Liver (tissue), 9 donors: Measurements from ENCODE around the gene DVL1. TPM values are rescaled to one million over a fixed set of nuclear protein-coding genes. Genes with fewer than 3 reads are reported as not detected.

Experiments used
- DNase-seq: peaks from one replicate; pipeline ENCODE4 v3.0.0-alpha.2; 2017; ENCODE audit warnings: low spot score
- H3K27ac ChIP-seq, 2 donors: one replicate each; pipeline ENCODE4 v1.7.0; 2013; ENCODE audit warnings: inconsistent platforms in 2 of 2, low read length in 2 of 2, control low read depth in 1 of 2, low read depth in 1 of 2, mild to moderate bottlenecking in 1 of 2
- H3K27me3 ChIP-seq, 4 donors: one replicate each; pipeline versions ENCODE4 v1.6.1 to v1.7.0; 2013; ENCODE audit warnings: low read length in 3 of 4, inconsistent platforms in 1 of 4, mild to moderate bottlenecking in 1 of 4, moderate library complexity in 1 of 4; ENCODE audit not compliant: control insufficient read depth in 4 of 4, insufficient read depth in 4 of 4
- H3K36me3 ChIP-seq, 4 donors: one replicate each; pipeline versions ENCODE4 v1.6.1 to v1.7.0; 2013; ENCODE audit warnings: low read length in 3 of 4, mild to moderate bottlenecking in 3 of 4, low read depth in 1 of 4, moderate library complexity in 1 of 4; ENCODE audit not compliant: control insufficient read depth in 4 of 4, insufficient read depth in 3 of 4
- H3K4me1 ChIP-seq, 4 donors: one replicate each; pipeline versions ENCODE4 v1.6.1 to v1.7.0; 2013; ENCODE audit warnings: low read length in 3 of 4, mild to moderate bottlenecking in 3 of 4, moderate library complexity in 1 of 4; ENCODE audit not compliant: control insufficient read depth in 4 of 4, insufficient read depth in 4 of 4
- H3K4me3 ChIP-seq, 3 donors: one replicate each; pipeline versions ENCODE4 v1.6.1 to v1.7.0; 2013; ENCODE audit warnings: low read length in 3 of 3, control low read depth in 1 of 3, low read depth in 1 of 3, mild to moderate bottlenecking in 1 of 3
- H3K9ac ChIP-seq, 2 donors: one replicate each; pipeline ENCODE4 v1.7.0; 2013; ENCODE audit warnings: low read length in 2 of 2, mild to moderate bottlenecking in 2 of 2, moderate library complexity in 2 of 2, control low read depth in 1 of 2, low read depth in 1 of 2
- H3K9me3 ChIP-seq, 4 donors: one replicate each; pipeline versions ENCODE4 v1.6.1 to v1.7.0; 2013; ENCODE audit warnings: low read length in 3 of 4; ENCODE audit not compliant: control insufficient read depth in 4 of 4
- HNF4A ChIP-seq, 2 donors: conservative IDR thresholded peaks; 2 replicates each; pipeline ENCODE4 v1.6.1; 2016; ENCODE audit warnings: antibody characterized with exemption in 2 of 2, mild to moderate bottlenecking in 2 of 2
- JUND ChIP-seq, 2 donors: IDR thresholded peaks; 2 replicates each; pipeline ENCODE4 v1.6.1; 2016; ENCODE audit warnings: antibody characterized with exemption in 2 of 2
- NR2F2 ChIP-seq: IDR thresholded peaks from 2 replicates; pipeline ENCODE4 v1.6.1; 2016; ENCODE audit warnings: antibody characterized with exemption
- RAD21 ChIP-seq, 2 donors: IDR thresholded peaks; 2 replicates each; pipeline ENCODE4 v1.6.1; 2016; ENCODE audit warnings: antibody characterized with exemption in 2 of 2, mild to moderate bottlenecking in 2 of 2
- RXRA ChIP-seq, 2 donors: IDR thresholded peaks; 2 replicates each; pipeline ENCODE4 v1.6.1; 2017 to 2018; ENCODE audit warnings: antibody characterized with exemption in 2 of 2, mild to moderate bottlenecking in 1 of 2
- SP1 ChIP-seq: IDR thresholded peaks from 2 replicates; pipeline ENCODE4 v1.6.1; 2018; ENCODE audit warnings: antibody characterized with exemption, mild to moderate bottlenecking
- TAF1 ChIP-seq: conservative IDR thresholded peaks from 2 replicates; pipeline ENCODE4 v1.6.1; 2016; ENCODE audit warnings: antibody characterized with exemption, mild to moderate bottlenecking
- YY1 ChIP-seq: IDR thresholded peaks from 2 replicates; pipeline ENCODE4 v1.6.1; 2016; ENCODE audit warnings: antibody characterized with exemption, mild to moderate bottlenecking
- WGBS: extraction: QIAGEN DNeasy Blood & Tissue Kit; methylation state at CpG from one replicate; pipeline ENCODE4 v1.1.7; 2013; 5-methylcytosine and 5-hydroxymethylcytosine counted together
- polyA plus RNA-seq, 2 donors: library from polyadenylated mRNA; stranded (reverse) in 1 of 2; unstranded in 1 of 2; fragments of 200-250 nt in 1 of 2; fragments of >200 nt in 1 of 2; fragmentation: Nextera tagmentation in 1 of 2; extraction: Ambion mirVana in 1 of 2; gene quantifications; one replicate each; pipeline versions ENCODE4 v1.2.1 to v1.2.3, GENCODE V29; 2013 to 2015
- total RNA-seq, 2 donors: library from RNA; depleted of rRNA; stranded (reverse); fragments of >200 nt; gene quantifications; one replicate each; pipeline ENCODE4 v1.2.3, GENCODE V29; 2014
- TF ChIP-seq, protein P1 (sequence below): IDR thresholded peaks from 2 replicates; pipeline ENCODE4 v1.6.1; 2016; ENCODE audit warnings: antibody characterized with exemption
- TF ChIP-seq, protein P2 (sequence below): IDR thresholded peaks from 2 replicates; pipeline ENCODE4 v1.6.1; 2016; ENCODE audit warnings: antibody characterized with exemption, mild to moderate bottlenecking
- TF ChIP-seq, protein P3 (sequence below): IDR thresholded peaks from 2 replicates; pipeline ENCODE4 v1.6.1; 2016; ENCODE audit warnings: antibody characterized with exemption
- donor health status: healthy.
- donor health status: healthy.
- donor health status: healthy.
- donor health status: healthy.
- donor health status: healthy.

Gene DVL1
- total and polyA plus RNA-seq, 4 donors = 5.7 to 41.2 (median 24.8) TPM

- Histone ChIP-seq H3K9me3 (no peaks in the 10 kb centered on the region), H3K4me3 (no peak overlapping the region), H3K27me3 (no peaks in the 10 kb centered on the region), H3K9ac (no peak overlapping the region), H3K27ac (no peak overlapping the region), H3K4me1 (peaks cover 0 to 11% (median 7%) of the 10 kb centered on the region in 4 donors), H3K36me3 (peaks cover 0 to 31% (median 15%) of the 10 kb centered on the region in 4 donors)
- TF ChIP-seq, protein P1, sequence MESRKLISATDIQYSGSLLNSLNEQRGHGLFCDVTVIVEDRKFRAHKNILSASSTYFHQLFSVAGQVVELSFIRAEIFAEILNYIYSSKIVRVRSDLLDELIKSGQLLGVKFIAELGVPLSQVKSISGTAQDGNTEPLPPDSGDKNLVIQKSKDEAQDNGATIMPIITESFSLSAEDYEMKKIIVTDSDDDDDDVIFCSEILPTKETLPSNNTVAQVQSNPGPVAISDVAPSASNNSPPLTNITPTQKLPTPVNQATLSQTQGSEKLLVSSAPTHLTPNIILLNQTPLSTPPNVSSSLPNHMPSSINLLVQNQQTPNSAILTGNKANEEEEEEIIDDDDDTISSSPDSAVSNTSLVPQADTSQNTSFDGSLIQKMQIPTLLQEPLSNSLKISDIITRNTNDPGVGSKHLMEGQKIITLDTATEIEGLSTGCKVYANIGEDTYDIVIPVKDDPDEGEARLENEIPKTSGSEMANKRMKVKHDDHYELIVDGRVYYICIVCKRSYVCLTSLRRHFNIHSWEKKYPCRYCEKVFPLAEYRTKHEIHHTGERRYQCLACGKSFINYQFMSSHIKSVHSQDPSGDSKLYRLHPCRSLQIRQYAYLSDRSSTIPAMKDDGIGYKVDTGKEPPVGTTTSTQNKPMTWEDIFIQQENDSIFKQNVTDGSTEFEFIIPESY = no peak
- TF ChIP-seq SP1 (no peak), NR2F2 (no peak), HNF4A (conservative IDR thresholded peaks at IDR 0.05) (no peak), RXRA (IDR thresholded peaks at IDR 0.05) (no peak), TAF1 (no peak), RAD21 (IDR thresholded peaks at IDR 0.05) (no peak)
- TF ChIP-seq, protein P2, sequence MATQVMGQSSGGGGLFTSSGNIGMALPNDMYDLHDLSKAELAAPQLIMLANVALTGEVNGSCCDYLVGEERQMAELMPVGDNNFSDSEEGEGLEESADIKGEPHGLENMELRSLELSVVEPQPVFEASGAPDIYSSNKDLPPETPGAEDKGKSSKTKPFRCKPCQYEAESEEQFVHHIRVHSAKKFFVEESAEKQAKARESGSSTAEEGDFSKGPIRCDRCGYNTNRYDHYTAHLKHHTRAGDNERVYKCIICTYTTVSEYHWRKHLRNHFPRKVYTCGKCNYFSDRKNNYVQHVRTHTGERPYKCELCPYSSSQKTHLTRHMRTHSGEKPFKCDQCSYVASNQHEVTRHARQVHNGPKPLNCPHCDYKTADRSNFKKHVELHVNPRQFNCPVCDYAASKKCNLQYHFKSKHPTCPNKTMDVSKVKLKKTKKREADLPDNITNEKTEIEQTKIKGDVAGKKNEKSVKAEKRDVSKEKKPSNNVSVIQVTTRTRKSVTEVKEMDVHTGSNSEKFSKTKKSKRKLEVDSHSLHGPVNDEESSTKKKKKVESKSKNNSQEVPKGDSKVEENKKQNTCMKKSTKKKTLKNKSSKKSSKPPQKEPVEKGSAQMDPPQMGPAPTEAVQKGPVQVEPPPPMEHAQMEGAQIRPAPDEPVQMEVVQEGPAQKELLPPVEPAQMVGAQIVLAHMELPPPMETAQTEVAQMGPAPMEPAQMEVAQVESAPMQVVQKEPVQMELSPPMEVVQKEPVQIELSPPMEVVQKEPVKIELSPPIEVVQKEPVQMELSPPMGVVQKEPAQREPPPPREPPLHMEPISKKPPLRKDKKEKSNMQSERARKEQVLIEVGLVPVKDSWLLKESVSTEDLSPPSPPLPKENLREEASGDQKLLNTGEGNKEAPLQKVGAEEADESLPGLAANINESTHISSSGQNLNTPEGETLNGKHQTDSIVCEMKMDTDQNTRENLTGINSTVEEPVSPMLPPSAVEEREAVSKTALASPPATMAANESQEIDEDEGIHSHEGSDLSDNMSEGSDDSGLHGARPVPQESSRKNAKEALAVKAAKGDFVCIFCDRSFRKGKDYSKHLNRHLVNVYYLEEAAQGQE = no peak
- TF ChIP-seq, protein P3, sequence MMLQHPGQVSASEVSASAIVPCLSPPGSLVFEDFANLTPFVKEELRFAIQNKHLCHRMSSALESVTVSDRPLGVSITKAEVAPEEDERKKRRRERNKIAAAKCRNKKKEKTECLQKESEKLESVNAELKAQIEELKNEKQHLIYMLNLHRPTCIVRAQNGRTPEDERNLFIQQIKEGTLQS = no peak
- 82% methylated on average over 18 of the region's 18 CpGs for WGBS
- no peak for DNase-seq
Observed at GRCh38 chr1:1337793-1338147, 11.4 kb downstream of the DVL1 start.

DNA sequence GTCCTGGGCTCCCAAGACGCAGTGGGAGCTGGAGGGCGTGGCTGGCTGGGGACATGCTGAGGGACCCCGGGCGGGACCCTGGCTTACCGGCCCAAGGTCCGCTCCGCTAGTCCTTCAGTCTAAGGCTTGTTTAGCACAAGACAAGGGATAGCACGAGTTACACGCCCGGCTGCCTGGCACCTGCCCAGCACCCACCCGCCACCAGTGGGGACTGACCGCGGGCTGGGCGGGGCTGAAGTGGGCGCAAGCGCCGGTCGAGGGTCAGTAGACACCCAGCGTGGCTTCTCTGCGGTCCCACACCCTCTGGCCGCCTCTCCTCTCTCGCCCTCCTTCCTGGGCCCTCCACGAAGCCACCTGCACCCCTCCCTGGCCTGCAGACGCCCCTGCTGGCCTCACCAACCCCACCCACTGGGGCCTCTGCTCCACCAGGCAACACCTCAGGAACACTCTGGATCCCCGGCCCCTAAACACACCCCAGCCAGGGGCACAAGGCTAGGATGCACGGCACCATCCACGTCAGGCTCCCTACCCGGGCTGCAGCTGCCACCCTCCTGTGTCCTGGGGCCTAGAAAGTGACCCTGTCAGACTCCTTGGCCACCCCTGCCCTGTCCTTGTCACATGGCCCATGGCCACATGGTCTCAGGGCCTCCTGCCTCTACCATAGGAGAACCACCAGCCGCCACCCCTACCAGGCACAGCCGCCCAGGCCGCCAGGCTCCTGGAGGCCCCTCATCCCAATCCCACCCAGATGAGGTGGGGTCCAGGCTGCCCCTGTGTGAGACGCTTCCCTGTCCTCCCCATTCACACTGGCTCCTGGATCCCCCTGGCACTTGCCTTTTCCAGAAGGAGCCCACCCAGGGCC is 12.1 kb downstream of the DVL1 start:
- Histone ChIP-seq H3K9ac (no peak overlapping the region), H3K9me3 (no peaks in the 10 kb centered on the region), H3K27me3 (no peaks in the 10 kb centered on the region), H3K4me1 (peaks cover 5 to 17% (median 11%) of the 10 kb centered on the region in 4 donors), H3K27ac (no peak overlapping the region), H3K4me3 (no peak overlapping the region), H3K36me3 (peaks cover 0 to 31% (median 15%) of the 10 kb centered on the region in 4 donors)
- TF ChIP-seq JUND (IDR thresholded peaks at IDR 0.05) (no peak), NR2F2 (no peak), YY1 (no peak)
- TF ChIP-seq, protein P1 = no peak
- no peak for DNase-seq
- WGBS = 96% methylated on average over 32 of the region's 32 CpGs
